GM12878 (cell line): ENCODE data around the gene MYOD1. TPM values are rescaled to one million over a fixed set of nuclear protein-coding genes. Genes with fewer than 3 reads are reported as not detected.
A peak's percentile ranks its signal among the peaks of the same experiment; 100 is the strongest.

Experiments
- ATAC-seq: fragments of 200-7000 bp; cut with Tn5 transposase; 3 replicates; pipeline ENCODE4 v1.9.1; 2020; ENCODE audit warnings: mild to moderate bottlenecking, moderate library complexity
- BruUV-seq: library from RNA; stranded (reverse); fragments of 400-500 nt; replicated peaks from 2 replicates; lab custom pipeline; 2021; lab: Mats Ljungman, UMichigan
- CTCF ChIA-PET: fragments of 300-600 bp; sonication (Branson Sonifier 250); formaldehyde crosslinking; extraction: SDS; loops from one replicate; lab custom pipeline; 2021; ENCODE audit warnings: inconsistent platforms; lab: Yijun Ruan, JAX
- POLR2A ChIA-PET: fragments of 350-600 bp; formaldehyde crosslinking; extraction: SDS; loops from one replicate; lab custom pipeline; 2021; ENCODE audit warnings: inconsistent platforms; lab: Charles Lee
- RAD21 ChIA-PET: fragments of 300-600 bp; sonication (Branson Sonifier 250); formaldehyde crosslinking; loops from one replicate; lab custom pipeline; 2023; ENCODE audit warnings: antibody characterized with exemption; ENCODE audit not compliant: unreplicated experiment; lab: Charles Lee
- SMC1A ChIA-PET: fragments of 300-600 bp; sonication (Branson Sonifier 250); formaldehyde crosslinking; loops from one replicate; lab custom pipeline; 2023; ENCODE audit not compliant: unreplicated experiment, uncharacterized antibody; lab: Charles Lee
- DNase-seq: peaks from one replicate; pipeline ENCODE4 v3.0.0-alpha.2; 2011; ENCODE audit warnings: low read depth, low spot score
- FAIRE-seq: peaks from 3 replicates; lab custom pipeline; 2011; peaks lifted over from hg19 to GRCh38; lab: Jason Lieb, UNC
- H2AFZ ChIP-seq: 2 replicates; pipeline ENCODE4 v1.6.0; 2011; ENCODE audit warnings: low read depth, low read length, control low read depth; ENCODE audit not compliant: control insufficient read depth
- H3K27ac ChIP-seq: 2 replicates; pipeline ENCODE4 v1.5.1; 2011; ENCODE audit warnings: control low read depth; ENCODE audit not compliant: control insufficient read depth, insufficient read depth
- H3K27me3 ChIP-seq, 2 experiments: replicated peaks in 1 of 2; 2 replicates each; pipeline versions ENCODE4 v1.6.0 to v1.6.1; 2011; ENCODE audit warnings: low read length in 1 of 2; ENCODE audit not compliant: control insufficient read depth in 2 of 2, insufficient read depth in 2 of 2
- H3K36me3 ChIP-seq, 2 experiments: 2 replicates each; pipeline ENCODE4 v1.5.1; 2011; ENCODE audit warnings: low read length in 1 of 2; ENCODE audit not compliant: control insufficient read depth in 2 of 2, insufficient read depth in 2 of 2
- H3K4me1 ChIP-seq: 2 replicates; pipeline ENCODE4 v1.6.1; 2011; ENCODE audit warnings: mild to moderate bottlenecking, low read length, moderate library complexity, mixed read lengths; ENCODE audit not compliant: control insufficient read depth, insufficient read depth
- H3K4me2 ChIP-seq: 2 replicates; pipeline ENCODE4 v1.6.0; 2011; ENCODE audit warnings: control low read depth; ENCODE audit not compliant: control insufficient read depth, insufficient read depth
- H3K4me3 ChIP-seq: fragments of 200-600 bp; sonication (generic); 2 replicates; pipeline ENCODE4 v1.5.1; 2016
- H3K79me2 ChIP-seq: 2 replicates; pipeline ENCODE4 v1.6.0; 2011; ENCODE audit warnings: low read length; ENCODE audit not compliant: control insufficient read depth, insufficient read depth
- H3K9ac ChIP-seq: 2 replicates; pipeline ENCODE4 v1.8.0; 2011; ENCODE audit warnings: low read length, control low read depth, mixed read lengths; ENCODE audit not compliant: control insufficient read depth, insufficient read depth
- H3K9me3 ChIP-seq: replicated peaks from 3 replicates; pipeline ENCODE4 v1.5.1; 2011; ENCODE audit warnings: mild to moderate bottlenecking, low read length; ENCODE audit not compliant: control insufficient read depth, insufficient read depth
- H4K20me1 ChIP-seq: 2 replicates; pipeline ENCODE4 v1.6.0; 2011; ENCODE audit not compliant: control insufficient read depth, insufficient read depth
- CBFB ChIP-seq: IDR thresholded peaks from 2 replicates; pipeline ENCODE4 v1.6.1; 2016; ENCODE audit warnings: antibody characterized with exemption, low read depth
- ESRRA ChIP-seq: IDR thresholded peaks from 2 replicates; pipeline ENCODE4 v1.6.1; 2012; ENCODE audit warnings: mild to moderate bottlenecking, low read length, improper control_type of control experiment
- MEF2B ChIP-seq: fragments of 450-650 bp; IDR thresholded peaks from 2 replicates; pipeline ENCODE4 v1.6.1; 2018; ENCODE audit warnings: mild to moderate bottlenecking, moderate library complexity; ENCODE audit not compliant: partially characterized antibody, poor library complexity, severe bottlenecking
- RAD21 ChIP-seq: IDR thresholded peaks from 2 replicates; pipeline ENCODE4 v1.6.1; 2011; ENCODE audit warnings: mild to moderate bottlenecking, low read depth, low read length, moderate library complexity; ENCODE audit not compliant: insufficient read depth
- SREBF1 ChIP-seq: IDR thresholded peaks from 2 replicates; pipeline ENCODE4 v1.6.1; 2012; ENCODE audit warnings: mild to moderate bottlenecking, low read length
- STAT1 ChIP-seq: fragments of 450-650 bp; conservative IDR thresholded peaks from 2 replicates; pipeline ENCODE4 v1.6.1; 2014; ENCODE audit warnings: antibody characterized with exemption, mild to moderate bottlenecking
- TCF3 ChIP-seq: IDR thresholded peaks from 2 replicates; pipeline ENCODE4 v1.6.1; 2012; ENCODE audit warnings: low read depth, mild to moderate bottlenecking, low read length, borderline replicate concordance; ENCODE audit not compliant: insufficient read depth
- USF2 ChIP-seq: IDR thresholded peaks from 2 replicates; pipeline ENCODE4 v1.6.1; 2011; ENCODE audit warnings: low read depth, low read length, improper control_type of control experiment, borderline replicate concordance
- WGBS: methylation state at CpG from one replicate; pipeline ENCODE4 v1.1.6; 2016; ENCODE audit warnings: low lambda C conversion rate; ENCODE audit not compliant: insufficient replicate concordance, insufficient coverage; ENCODE audit errors: missing lambda C conversion rate; 5-methylcytosine and 5-hydroxymethylcytosine counted together
- in situ Hi-C: fragments of 300-500 bp; cut with MboI; formaldehyde crosslinking; loops from 9 replicates; pipeline ENCODE4 v1.14.3; 2018; ENCODE audit warnings: mixed read lengths
- intact Hi-C: fragments of 100-400 bp; cut with micrococcal nuclease; formaldehyde crosslinking; loops from one replicate; pipeline ENCODE4 v1.14.2; 2022; ENCODE audit not compliant: unreplicated experiment
- polyA plus RNA-seq, 11 experiments: library from polyadenylated mRNA; depleted of rRNA in 4 of 11; unstranded in 6 of 11; stranded (reverse) in 5 of 11; fragments of >200 nt; fragmentation: Nextera tagmentation in 4 of 11; fragmentation: Illumina TruSeq in 1 of 11; extraction: Ambion mirVana in 4 of 11; extraction: Trizol in 1 of 11; gene quantifications; 1 replicate in 1 of 11; 2 replicates in 10 of 11; pipeline versions ENCODE4 v1.2.1 to v1.2.3, GENCODE V29; 2011 to 2016; ENCODE audit warnings: inconsistent platforms in 2 of 11, missing spikeins in 2 of 11, low read depth in 1 of 11
- total RNA-seq, 4 experiments: library from RNA; depleted of rRNA in 3 of 4; stranded (reverse); fragments of >200 nt in 3 of 4; fragmentation: Illumina TruSeq in 1 of 4; extraction: Trizol in 1 of 4; gene quantifications; 2 replicates each; pipeline versions ENCODE4 v1.2.1 to v1.2.3, GENCODE V29; 2013 to 2021

MYOD1 gene
- total and polyA plus RNA-seq, 10 of the 15 experiments (the other 5 are each of a cell fraction or from before 2014, with no cell fraction given): not detected

GRCh38 chr11:17734418-17734911, 15.1 kb downstream of the MYOD1 start, which contains the start of gene KCNC1:
KCNC1 (plus strand) TSS chr11:17734781; CDS start chr11:17736003, 1,222 bp downstream.
- intact Hi-C loops: no loop called here
- RAD21 ChIA-PET: no interaction called here
- H3K36me3 ChIP-seq: no peaks in the 10 kb centered on the region
- H3K9ac ChIP-seq: no peak within 1 kb of the TSS
- no peak for DNase-seq
- H4K20me1 ChIP-seq: no peaks in the 10 kb centered on the region
- H3K4me3 ChIP-seq: no peak within 1 kb of the TSS
- ATAC-seq: peak; percentile 14; the same call in 1 of the 3 replicates
- in situ Hi-C loops: loop anchor here (5.0 kb wide), 1 partner anchor 243 kb away; no protein-coding TSS in a partner anchor
- POLR2A ChIA-PET: no interaction called here
- no peaks in the 10 kb centered on the region for H3K4me1 ChIP-seq
- no peaks in the 10 kb centered on the region for H3K79me2 ChIP-seq
- 4% methylated on average over 28 of the region's 66 CpGs for WGBS
- H3K9me3 ChIP-seq: no peaks in the 10 kb centered on the region
- H3K4me2 ChIP-seq: peak within 1 kb of the TSS; percentile 48; the same call in 1 of the 2 replicates
- no peak for FAIRE-seq
- no TSS peak for BruUV-seq
- TF ChIP-seq SREBF1: no peak
- TF ChIP-seq CBFB: no peak
- TF ChIP-seq STAT1: no peak
- TF ChIP-seq ESRRA: no peak
- TF ChIP-seq MEF2B: peak; percentile 12
- TF ChIP-seq TCF3: no peak
- no peak for TF ChIP-seq RAD21
- no peak for TF ChIP-seq USF2
- SMC1A ChIA-PET: interaction anchor here (5.4 kb wide), 1 partner anchor 245 kb away, joined by 99 read pairs; no protein-coding TSS in a partner anchor
- CTCF ChIA-PET: interaction anchor here (0.6 to 6.3 kb wide), 2 partner anchors 215 to 243 kb away, joined by 3 to 268 read pairs; no protein-coding TSS in a partner anchor
- H3K27me3 ChIP-seq: peaks cover 3 to 4% of the 10 kb centered on the region in 2 experiments; a peak in 2 of 4 replicates
- H2AFZ ChIP-seq: no peak within 1 kb of the TSS
- H3K27ac ChIP-seq: no peak within 1 kb of the TSS
